Muscle of leg (tissue), 11 donors: ENCODE measurements around the gene WNT9A. TPM values are rescaled to one million over a fixed set of nuclear protein-coding genes. Genes with fewer than 3 reads are reported as not detected.
A peak's percentile ranks its signal among the peaks of the same experiment; 100 is the strongest.

Experiments used
- DNase-seq: peaks from one replicate; pipeline ENCODE4 v3.0.0; 2013
- H3K27ac ChIP-seq: one replicate; pipeline ENCODE4 v1.5.1; 2013; ENCODE audit warnings: mild to moderate bottlenecking, low read length, control low read depth
- H3K27me3 ChIP-seq: one replicate; pipeline ENCODE4 v1.6.1; 2013; ENCODE audit warnings: low read length; ENCODE audit not compliant: control insufficient read depth, insufficient read depth
- H3K36me3 ChIP-seq: one replicate; pipeline ENCODE4 v1.6.1; 2013; ENCODE audit warnings: low read length; ENCODE audit not compliant: control insufficient read depth, insufficient read depth
- H3K4me1 ChIP-seq: one replicate; pipeline ENCODE4 v1.6.1; 2013; ENCODE audit warnings: low read length; ENCODE audit not compliant: control insufficient read depth, insufficient read depth
- H3K4me3 ChIP-seq: one replicate; pipeline ENCODE4 v1.5.1; 2013; ENCODE audit warnings: low read length, control low read depth
- H3K9me3 ChIP-seq: replicated peaks from 2 replicates; pipeline ENCODE4 v1.6.1; 2013; ENCODE audit warnings: low read depth, low read length; ENCODE audit not compliant: control insufficient read depth
- WGBS: methylation state at CpG from one replicate; pipeline ENCODE4 v1.1.5; 2013; ENCODE audit warnings: missing lambda C conversion rate; ENCODE audit not compliant: insufficient coverage; 5-methylcytosine and 5-hydroxymethylcytosine counted together
- polyA plus RNA-seq, 8 donors: library from polyadenylated mRNA; unstranded; fragments of 120-200 nt; gene quantifications; one replicate each; pipeline versions ENCODE4 v1.2.1 to v1.2.3, GENCODE V29; 2013; ENCODE audit warnings: inconsistent platforms in 1 of 8, low replicate concordance in 1 of 8; ENCODE audit not compliant: insufficient read length in 8 of 8, insufficient read depth in 1 of 8
- total RNA-seq: library from RNA; stranded (reverse); fragments of 120-200 nt; gene quantifications from one replicate; pipeline ENCODE4 v1.2.4, GENCODE V29; 2013

WNT9A gene
- total and polyA plus RNA-seq, 9 donors, result 4.6 to 10.2 (median 6.5) TPM

DNA sequence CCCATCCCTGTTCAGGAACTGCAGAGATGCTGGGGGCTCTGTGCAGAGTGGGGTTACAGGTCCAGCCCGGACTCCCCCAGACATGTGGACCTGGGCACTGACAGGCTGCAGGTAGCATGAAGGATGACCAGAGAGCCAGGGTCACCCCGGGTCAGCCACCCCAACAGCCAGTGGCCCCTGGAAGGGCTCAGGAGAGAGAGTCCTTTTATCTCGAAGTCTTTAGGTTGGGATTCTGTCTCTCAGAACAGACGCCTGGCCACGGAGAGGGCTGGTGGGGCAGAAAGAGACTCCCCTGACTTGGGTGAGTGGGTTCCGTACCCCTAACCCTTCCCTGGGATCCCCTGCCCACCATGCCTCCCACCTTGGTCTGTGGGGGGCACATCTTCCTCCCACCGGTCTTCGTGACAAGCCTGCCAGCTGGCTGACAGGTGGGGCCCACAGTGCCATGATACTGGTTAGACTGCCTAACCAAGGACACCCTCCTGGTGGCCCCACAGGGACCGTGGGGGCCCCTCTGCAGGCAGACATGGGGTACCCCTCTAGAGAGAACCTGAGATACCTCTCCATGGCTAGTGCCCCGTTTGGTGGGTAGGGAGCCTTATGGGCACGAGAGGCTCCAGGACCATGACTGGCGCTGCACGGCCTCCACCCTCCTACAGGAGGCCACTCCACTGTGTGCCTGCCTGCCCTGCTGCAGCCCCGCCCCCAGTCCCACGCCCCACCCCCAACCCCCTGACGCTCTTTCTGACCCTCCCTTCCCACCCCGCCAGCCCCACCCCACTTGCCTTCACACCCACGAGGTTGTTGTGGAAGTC, 24.2 kb downstream of the WNT9A start:
- Histone ChIP-seq H3K9me3 (no peaks in the 10 kb centered on the region), H3K36me3 (peaks cover 9% of the 10 kb centered on the region), H3K27me3 (no peaks in the 10 kb centered on the region), H3K4me3 (no peak overlapping the region), H3K4me1 (peaks cover 33% of the 10 kb centered on the region), H3K27ac (no peak overlapping the region)
- WGBS, result 82% methylated on average over 5 of the region's 18 CpGs
- no peak for DNase-seq

DNA sequence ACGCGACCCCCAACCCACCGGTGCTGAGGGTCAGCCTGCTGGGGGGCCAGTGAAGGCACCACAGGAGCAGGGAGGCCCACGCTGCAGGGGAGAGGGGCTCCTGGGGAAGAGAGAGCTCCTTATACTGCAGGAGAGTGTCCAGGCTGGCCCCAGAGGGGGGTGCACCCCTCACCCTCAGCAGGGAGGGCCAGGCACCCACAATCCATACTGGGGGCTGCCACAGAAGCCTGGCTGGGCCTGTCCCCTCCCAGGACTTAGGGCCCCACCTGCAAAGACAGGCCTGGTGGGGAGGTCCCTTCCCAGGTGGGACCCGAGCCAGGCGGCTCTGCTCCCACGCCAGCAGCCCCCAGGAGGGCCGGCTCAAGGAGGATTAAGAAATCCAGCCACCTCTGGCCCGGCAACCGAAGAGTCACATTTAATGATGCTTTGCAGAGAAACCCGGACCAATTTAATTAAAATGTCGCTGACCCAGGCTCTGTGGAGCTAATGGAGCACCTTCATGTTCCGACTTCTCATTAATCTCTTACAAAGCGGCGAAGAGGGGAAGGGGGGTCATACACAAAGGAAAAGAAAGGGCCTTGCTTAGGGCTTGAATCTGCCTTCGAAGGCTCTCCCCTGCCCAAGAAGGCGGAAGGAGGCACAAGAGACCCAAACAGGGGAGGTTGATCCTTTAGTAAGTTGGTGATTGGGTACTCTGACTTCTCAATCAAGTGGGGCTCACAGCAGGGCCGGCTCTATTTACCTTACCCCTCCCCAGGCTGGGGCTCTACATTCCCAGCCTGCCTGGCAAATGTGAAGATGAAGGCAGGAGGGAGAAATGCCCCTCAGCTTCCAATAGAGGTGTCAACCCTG, 25.0 kb downstream of the WNT9A start:
- no peak overlapping the region for H3K27ac ChIP-seq
- no peak for DNase-seq
- H3K9me3 ChIP-seq, result no peaks in the 10 kb centered on the region
- H3K4me1 ChIP-seq, result peaks cover 31% of the 10 kb centered on the region
- H3K27me3 ChIP-seq, result no peaks in the 10 kb centered on the region
- peaks cover 9% of the 10 kb centered on the region for H3K36me3 ChIP-seq
- no peak overlapping the region for H3K4me3 ChIP-seq
- 45% methylated on average over 8 of the region's 18 CpGs for WGBS

DNA sequence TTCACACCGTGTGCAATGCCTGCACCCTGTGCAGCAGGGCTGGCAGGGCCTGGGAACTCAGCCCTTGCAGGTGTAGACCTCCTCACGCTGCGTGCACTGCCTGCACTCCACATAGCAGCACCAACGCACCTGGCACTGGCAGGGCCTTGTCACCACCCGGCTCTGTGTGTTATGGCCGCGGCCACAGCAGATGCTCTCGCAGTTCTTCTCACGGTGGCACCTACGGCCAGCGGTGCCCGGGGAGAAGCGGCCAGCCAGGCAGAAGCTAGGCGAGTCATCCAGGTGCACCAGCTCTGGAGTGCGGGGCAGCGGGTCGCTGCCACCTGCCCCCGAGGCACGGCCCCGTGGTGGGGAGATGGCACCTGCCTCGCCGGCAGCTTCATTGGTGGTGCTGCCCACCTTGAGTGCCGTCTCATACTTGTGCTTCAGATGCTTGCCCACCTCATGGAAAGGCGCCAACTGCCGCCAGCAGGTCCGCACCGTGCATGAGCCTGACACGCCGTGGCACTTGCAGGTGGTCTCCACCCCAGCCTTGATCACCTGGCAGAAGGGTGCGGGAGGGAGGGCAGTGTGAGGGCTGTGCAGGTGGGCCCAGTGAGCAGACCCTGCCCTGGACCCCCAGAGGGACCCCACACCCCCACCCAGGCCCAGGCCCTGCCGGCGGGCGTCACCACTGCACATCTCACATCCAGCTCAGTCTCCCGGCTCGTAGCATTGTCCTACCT, 26.1 kb downstream of the WNT9A start:
- Histone ChIP-seq H3K36me3 (peaks cover 9% of the 10 kb centered on the region), H3K27ac (no peak overlapping the region), H3K4me3 (no peak overlapping the region), H3K27me3 (no peaks in the 10 kb centered on the region), H3K9me3 (no peaks in the 10 kb centered on the region), H3K4me1 (peaks cover 42% of the 10 kb centered on the region)
- WGBS, result 95% methylated on average over 26 of the region's 35 CpGs
- no peak for DNase-seq

DNA sequence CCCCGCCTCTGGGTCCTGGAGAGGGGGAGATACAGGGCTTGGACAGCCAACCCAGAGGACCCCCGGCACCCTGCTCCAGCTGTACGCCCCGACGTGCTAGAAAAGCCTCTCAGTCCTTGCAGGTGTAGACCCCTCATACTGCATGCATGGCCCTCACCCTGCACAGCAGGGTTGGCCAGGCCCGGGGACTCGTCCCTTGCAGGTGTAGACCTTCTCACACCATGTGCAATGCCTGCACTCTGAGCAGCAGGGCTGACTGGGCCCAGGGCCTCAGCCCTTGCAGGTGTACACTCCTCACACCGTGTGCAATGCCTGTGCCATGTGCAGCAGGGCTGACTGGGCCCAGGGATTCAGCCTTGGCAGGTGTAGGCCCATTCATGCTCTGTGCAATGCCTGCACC, 26.8 kb downstream of the WNT9A start:
- no peak overlapping the region for H3K4me3 ChIP-seq
- H3K4me1 ChIP-seq, result peaks cover 49% of the 10 kb centered on the region
- H3K27me3 ChIP-seq, result no peaks in the 10 kb centered on the region
- WGBS, result 85% methylated on average over 8 of the region's 8 CpGs
- H3K36me3 ChIP-seq, result peaks cover 9% of the 10 kb centered on the region
- no peak overlapping the region for H3K27ac ChIP-seq
- H3K9me3 ChIP-seq, result no peaks in the 10 kb centered on the region
- DNase-seq, result no peak

DNA sequence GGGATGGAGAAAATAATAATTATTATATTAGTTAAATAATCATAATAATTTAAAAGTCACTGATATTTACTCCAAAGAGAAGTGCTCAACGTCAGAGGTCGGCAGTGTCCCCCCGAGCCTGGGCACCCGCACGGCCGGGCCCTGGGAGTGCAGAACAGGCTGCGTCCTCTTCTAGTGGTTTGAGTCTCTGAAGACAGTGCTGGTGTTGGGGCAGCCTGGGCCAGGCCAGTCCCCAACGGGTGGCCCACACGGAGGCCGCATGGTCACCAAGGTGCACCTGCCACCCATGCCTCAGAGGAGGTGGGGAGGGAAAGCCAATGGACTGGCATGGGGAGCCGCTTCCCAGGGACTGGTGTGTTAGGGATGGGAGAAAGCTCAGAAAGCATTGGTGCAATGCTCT, 27.3 kb downstream of the WNT9A start:
- WGBS, result 95% methylated on average over 4 of the region's 11 CpGs
- H3K36me3 ChIP-seq, result peaks cover 9% of the 10 kb centered on the region

DNA sequence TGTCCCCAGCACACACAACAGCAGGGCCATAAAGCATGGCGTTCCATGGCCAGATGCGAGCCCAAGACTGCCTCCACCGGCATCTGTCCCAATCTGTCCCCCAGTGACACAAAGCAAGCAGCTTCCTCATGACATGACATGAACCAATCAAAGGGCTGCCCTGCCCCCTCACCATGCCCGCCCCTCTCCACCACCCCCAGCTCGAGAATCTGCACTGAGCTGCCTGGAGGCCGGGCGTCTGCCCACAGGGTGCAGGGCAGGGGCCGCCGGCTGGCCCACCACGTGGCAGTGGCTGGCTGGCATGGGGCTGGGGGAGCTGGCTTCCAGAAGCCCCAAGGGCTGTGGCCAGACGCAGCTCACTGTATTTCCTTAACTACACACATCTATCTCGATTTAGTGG, 27.8 kb downstream of the WNT9A start:
- no peak overlapping the region for H3K27ac ChIP-seq
- H3K27me3 ChIP-seq, result no peaks in the 10 kb centered on the region
- DNase-seq, result peak; percentile 71
- peaks cover 55% of the 10 kb centered on the region for H3K4me1 ChIP-seq
- WGBS, result 16% methylated on average over 6 of the region's 12 CpGs
- H3K36me3 ChIP-seq, result peaks cover 9% of the 10 kb centered on the region
- H3K4me3 ChIP-seq, result no peak overlapping the region
- no peaks in the 10 kb centered on the region for H3K9me3 ChIP-seq

More for the DNA sequence above, 27.3 kb downstream of the WNT9A start:
- Histone ChIP-seq H3K27ac (no peak overlapping the region), H3K4me3 (no peak overlapping the region), H3K9me3 (no peaks in the 10 kb centered on the region), H3K27me3 (no peaks in the 10 kb centered on the region), H3K4me1 (peaks cover 53% of the 10 kb centered on the region)
- no peak for DNase-seq

DNA sequence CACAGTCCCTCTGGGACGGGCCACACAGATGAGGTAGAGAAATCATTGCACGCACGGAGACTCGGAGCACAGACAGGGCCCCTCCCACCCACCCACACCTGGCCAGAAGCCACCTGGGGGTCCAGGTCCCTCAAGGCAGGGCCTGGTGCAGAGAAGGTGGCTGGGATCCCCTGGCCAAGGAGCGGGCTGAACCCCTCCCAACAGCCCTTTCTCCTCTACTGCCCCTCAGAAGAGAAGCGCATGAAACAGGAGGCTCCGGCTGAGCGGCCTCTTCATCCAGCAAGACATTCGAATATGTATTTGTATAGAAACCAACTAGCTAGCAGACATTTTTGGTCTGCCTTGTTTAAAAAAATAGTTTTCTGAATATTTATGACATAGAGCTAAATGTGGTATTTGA, 29.0 kb downstream of the WNT9A start:
- Histone ChIP-seq H3K4me3 (no peak overlapping the region), H3K36me3 (peaks cover 9% of the 10 kb centered on the region), H3K9me3 (no peaks in the 10 kb centered on the region), H3K27me3 (no peaks in the 10 kb centered on the region), H3K27ac (no peak overlapping the region), H3K4me1 (peaks cover 59% of the 10 kb centered on the region)
- DNase-seq, result no peak
- no CpG with 5 or more reads among the region's 9 CpGs for WGBS

DNA sequence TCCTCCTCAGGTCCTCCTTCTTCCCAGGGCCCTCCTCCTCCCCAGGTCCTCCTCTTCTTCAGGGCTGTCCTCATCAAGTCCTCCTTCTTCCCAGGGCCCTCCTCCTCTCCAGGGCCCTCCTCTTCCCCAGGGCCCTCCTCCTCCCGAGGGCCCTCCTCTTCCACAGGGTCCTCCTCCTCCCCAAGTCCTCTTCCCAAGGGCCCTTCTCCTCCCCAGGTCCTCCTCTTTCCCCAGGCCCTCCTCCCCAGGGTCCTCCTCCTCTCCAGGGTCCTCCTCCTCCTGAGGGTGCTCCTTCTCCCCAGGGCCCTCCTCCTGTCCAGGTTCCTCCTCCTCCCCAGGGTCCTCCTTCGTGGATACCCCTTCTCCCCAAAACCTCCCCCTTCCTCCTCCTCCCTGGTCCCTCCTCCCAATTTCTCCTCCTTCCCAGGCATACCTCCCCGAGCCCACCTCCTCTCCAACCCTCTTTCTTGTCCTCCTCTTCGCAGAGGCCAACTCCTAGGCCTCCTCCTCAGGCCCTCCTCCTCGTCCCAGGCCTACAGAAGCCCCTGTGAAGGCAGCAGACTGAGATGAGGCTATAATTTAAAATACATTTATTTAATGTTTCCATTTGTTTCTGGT, 29.5 kb downstream of the WNT9A start:
- Histone ChIP-seq H3K9me3 (no peaks in the 10 kb centered on the region), H3K27ac (no peak overlapping the region), H3K36me3 (peaks cover 9% of the 10 kb centered on the region), H3K4me1 (peaks cover 65% of the 10 kb centered on the region), H3K4me3 (no peak overlapping the region), H3K27me3 (no peaks in the 10 kb centered on the region)
- DNase-seq, result no peak
- WGBS, result 67% methylated on average over 2 of the region's 5 CpGs

DNA sequence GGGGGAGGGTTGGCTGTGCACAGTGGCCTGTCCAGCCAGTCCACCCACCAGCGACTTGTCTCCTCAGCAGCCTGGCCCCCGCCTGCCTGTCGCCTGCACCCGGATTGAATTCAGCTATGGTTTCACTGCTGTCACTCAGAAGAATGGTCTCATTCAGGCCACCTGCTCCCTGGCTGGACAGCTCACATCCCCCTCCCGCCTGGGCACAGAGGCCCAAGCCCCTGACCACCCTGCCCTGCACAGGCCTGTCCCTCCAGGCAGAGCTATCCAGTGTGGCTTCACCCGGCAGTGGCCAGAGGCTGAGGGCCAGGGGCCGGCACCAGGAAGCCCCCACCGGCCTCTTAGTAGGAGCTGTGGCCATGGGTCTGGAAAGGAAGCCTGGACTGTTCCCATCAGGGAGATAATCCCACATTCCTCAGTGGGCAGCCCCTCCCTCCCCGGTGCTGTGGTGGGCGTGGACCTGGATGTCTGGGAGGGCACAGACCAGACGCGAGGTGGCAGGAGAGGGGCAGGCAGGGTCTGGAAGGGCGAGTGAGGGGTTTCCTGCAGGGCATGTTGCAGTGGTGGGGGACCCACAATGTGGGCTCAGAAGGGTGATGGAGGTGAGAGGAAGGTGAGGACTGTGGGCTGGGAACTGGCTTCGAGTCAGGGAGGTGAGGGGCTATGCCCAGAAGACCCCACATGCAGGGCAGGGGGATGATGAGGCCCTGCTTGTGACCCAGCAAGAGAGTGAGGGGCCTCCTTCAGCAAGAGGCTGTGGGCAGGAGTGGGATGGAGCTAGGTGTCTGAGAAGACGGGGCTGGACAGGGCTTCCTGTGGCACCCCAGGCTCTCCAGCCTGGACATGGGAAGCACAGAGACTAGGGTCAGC, 30.4 kb downstream of the WNT9A start:
- H3K27me3 ChIP-seq, result no peaks in the 10 kb centered on the region
- no peak overlapping the region for H3K4me3 ChIP-seq
- peaks cover 64% of the 10 kb centered on the region for H3K4me1 ChIP-seq
- 57% methylated on average over 8 of the region's 15 CpGs for WGBS
- peak; percentile 50 for DNase-seq
- no peak overlapping the region for H3K27ac ChIP-seq
- no peaks in the 10 kb centered on the region for H3K9me3 ChIP-seq
- H3K36me3 ChIP-seq, result peaks cover 9% of the 10 kb centered on the region
